CD4-positive, alpha-beta T cell treated with Interleukin-15 for 1 hour (primary cell): ENCODE data around the gene KCNK10.

Experiments
- DNase-seq: peaks from one replicate; pipeline ENCODE4 v3.0.0-alpha.2; 2020

Gene KCNK10

GRCh38 chr14:88218119-88218915, 104.8 kb downstream of the KCNK10 start:
- DNase-seq, result no peak

GRCh38 chr14:88212691-88213090, 110.4 kb downstream of the KCNK10 start:
- DNase-seq, result no peak

GRCh38 chr14:88210426-88210825, 112.6 kb downstream of the KCNK10 start:
- DNase-seq, result no peak

- no peak for DNase-seq
Measured at GRCh38 chr14:88209273-88209672, 113.8 kb downstream of the KCNK10 start.

- no peak for DNase-seq
Measured at GRCh38 chr14:88208858-88209257, 114.2 kb downstream of the KCNK10 start.

- no peak for DNase-seq
Measured at GRCh38 chr14:88204221-88204620, 118.8 kb downstream of the KCNK10 start.

- DNase-seq, result no peak
Measured at GRCh38 chr14:88203291-88203690, 119.8 kb downstream of the KCNK10 start.

GRCh38 chr14:88202286-88202685, 120.8 kb downstream of the KCNK10 start:
- no peak for DNase-seq

GRCh38 chr14:88201851-88202250, 121.2 kb downstream of the KCNK10 start:
- DNase-seq, result no peak

GRCh38 chr14:88199882-88200281, 123.2 kb downstream of the KCNK10 start:
- DNase-seq, result no peak

GRCh38 chr14:88198446-88198845, 124.6 kb downstream of the KCNK10 start:
- DNase-seq, result no peak

- DNase-seq, result no peak
Measured at GRCh38 chr14:88196925-88197324, 126.1 kb downstream of the KCNK10 start.

GRCh38 chr14:88196116-88196890, 126.8 kb downstream of the KCNK10 start:
- no peak for DNase-seq

- no peak for DNase-seq
Measured at GRCh38 chr14:88195676-88196075, 127.4 kb downstream of the KCNK10 start.

GRCh38 chr14:88194531-88194930, 128.5 kb downstream of the KCNK10 start:
- DNase-seq, result no peak

- no peak for DNase-seq
Measured at GRCh38 chr14:88191605-88192004, 131.5 kb downstream of the KCNK10 start.

GRCh38 chr14:88189417-88190191, 133.5 kb downstream of the KCNK10 start:
- DNase-seq, result peak; percentile 41

GRCh38 chr14:88188745-88189416, 134.2 kb downstream of the KCNK10 start:
- DNase-seq, result no peak

GRCh38 chr14:88185843-88186242, 137.2 kb downstream of the KCNK10 start:
- DNase-seq, result no peak

GRCh38 chr14:88184956-88185355, 138.1 kb downstream of the KCNK10 start:
- DNase-seq, result no peak

- DNase-seq, result no peak
Measured at GRCh38 chr14:88181072-88181471, 142.0 kb downstream of the KCNK10 start.

- DNase-seq, result no peak
Measured at GRCh38 chr14:88179716-88180115, 143.4 kb downstream of the KCNK10 start.

GRCh38 chr14:88170333-88170732, 152.7 kb downstream of the KCNK10 start:
- no peak for DNase-seq
